Smooth muscle cell (in vitro differentiated cells): ENCODE data around the gene MATN1. TPM values are rescaled to one million over a fixed set of nuclear protein-coding genes. Genes with fewer than 3 reads are reported as not detected.

ENCODE experiments used
- DNase-seq: peaks from one replicate; lab custom pipeline; 2025; ENCODE audit not compliant: unreplicated experiment; lab: John Stamatoyannopoulos, UW
- H2AFZ ChIP-seq: fragments of 200-600 bp; sonication (generic); 2 replicates; pipeline ENCODE4 v1.6.0; 2016; ENCODE audit warnings: antibody characterized with exemption, low read depth, mild to moderate bottlenecking
- H3F3A ChIP-seq: fragments of 200-600 bp; sonication (generic); 2 replicates; pipeline ENCODE4 v1.6.0; 2017; ENCODE audit warnings: antibody characterized with exemption, low read depth
- H3K27ac ChIP-seq: fragments of 200-600 bp; sonication (generic); 2 replicates; pipeline ENCODE4 v1.5.1; 2016; ENCODE audit warnings: low read depth, mild to moderate bottlenecking
- H3K27me3 ChIP-seq: fragments of 200-600 bp; sonication (generic); 2 replicates; pipeline ENCODE4 v1.6.1; 2016; ENCODE audit warnings: low read depth, mild to moderate bottlenecking
- H3K36me3 ChIP-seq: fragments of 200-600 bp; sonication (generic); 2 replicates; pipeline ENCODE4 v1.5.1; 2016; ENCODE audit warnings: low read depth
- H3K4me1 ChIP-seq: fragments of 200-600 bp; sonication (generic); 2 replicates; pipeline ENCODE4 v1.5.1; 2016; ENCODE audit warnings: low read depth
- H3K4me2 ChIP-seq: fragments of 200-600 bp; sonication (generic); 2 replicates; pipeline ENCODE4 v1.6.0; 2016; ENCODE audit warnings: mild to moderate bottlenecking
- H3K4me3 ChIP-seq: fragments of 200-600 bp; sonication (generic); 2 replicates; pipeline ENCODE4 v1.5.1; 2016; ENCODE audit warnings: mild to moderate bottlenecking
- H3K79me2 ChIP-seq: fragments of 200-600 bp; sonication (generic); 2 replicates; pipeline ENCODE4 v1.6.0; 2016; ENCODE audit warnings: low read depth, mild to moderate bottlenecking
- H3K9ac ChIP-seq: fragments of 200-600 bp; sonication (generic); 2 replicates; pipeline ENCODE4 v1.6.0; 2016; ENCODE audit warnings: low read depth
- H3K9me3 ChIP-seq: fragments of 200-600 bp; sonication (generic); replicated peaks from 2 replicates; pipeline ENCODE4 v1.5.1; 2016; ENCODE audit warnings: low read depth
- H4K20me1 ChIP-seq: fragments of 200-600 bp; sonication (generic); 2 replicates; pipeline ENCODE4 v1.6.0; 2016; ENCODE audit warnings: low read depth
- CTCF ChIP-seq: fragments of 200-600 bp; sonication (generic); IDR thresholded peaks from 2 replicates; pipeline ENCODE4 v1.5.1; 2017; ENCODE audit warnings: borderline replicate concordance, mild to moderate bottlenecking, antibody characterized with exemption; ENCODE audit not compliant: insufficient read depth, poor library complexity, severe bottlenecking
- WGBS: methylation state at CpG from one replicate; pipeline ENCODE4 v1.1.7; 2016; ENCODE audit warnings: low lambda C conversion rate; 5-methylcytosine and 5-hydroxymethylcytosine counted together
- polyA plus RNA-seq: library from polyadenylated mRNA; unstranded; fragments of >200 nt; fragmentation: Nextera tagmentation; extraction: Ambion mirVana; gene quantifications from 2 replicates; pipeline ENCODE4 v1.2.1, GENCODE V29; 2016
- total RNA-seq: library from RNA; depleted of rRNA; stranded (reverse); fragments of >200 nt; gene quantifications from 2 replicates; pipeline ENCODE4 v1.2.3, GENCODE V29; 2014

MATN1 gene
- total and polyA plus RNA-seq, 2 experiments from 2014 or later, result 0.40 to 2.0 TPM

GRCh38 chr1:30755746-30756145 is 32.4 kb upstream of the MATN1 start:
- Histone ChIP-seq H4K20me1 (peaks cover 3% of the 10 kb centered on the region), H3K4me1 (no peaks in the 10 kb centered on the region), H3K36me3 (no peaks in the 10 kb centered on the region), H3K27ac (no peak overlapping the region), H2AFZ (no peak overlapping the region), H3K4me2 (no peak overlapping the region), H3F3A (peaks cover 12% of the 10 kb centered on the region), H3K79me2 (no peaks in the 10 kb centered on the region), H3K9me3 (no peaks in the 10 kb centered on the region), H3K4me3 (no peak overlapping the region), H3K9ac (no peak overlapping the region), H3K27me3 (no peaks in the 10 kb centered on the region)
- no peak for TF ChIP-seq CTCF
- no peak for DNase-seq
- 98% methylated on average over 4 of the region's 4 CpGs for WGBS

GRCh38 chr1:30755334-30755733 is 31.9 kb upstream of the MATN1 start:
- Histone ChIP-seq H4K20me1 (peaks cover 3% of the 10 kb centered on the region), H3K4me1 (no peaks in the 10 kb centered on the region), H3F3A (peaks cover 12% of the 10 kb centered on the region), H3K27ac (no peak overlapping the region), H3K36me3 (no peaks in the 10 kb centered on the region), H2AFZ (no peak overlapping the region), H3K27me3 (no peaks in the 10 kb centered on the region), H3K9ac (no peak overlapping the region), H3K79me2 (no peaks in the 10 kb centered on the region), H3K4me3 (no peak overlapping the region), H3K9me3 (no peaks in the 10 kb centered on the region), H3K4me2 (no peak overlapping the region)
- TF ChIP-seq CTCF, result no peak
- WGBS, result 93% methylated on average over 6 of the region's 6 CpGs
- no peak for DNase-seq

- no peaks in the 10 kb centered on the region for H3K36me3 ChIP-seq
- DNase-seq, result no peak
- no peaks in the 10 kb centered on the region for H3K79me2 ChIP-seq
- no peak overlapping the region for H3K9ac ChIP-seq
- 97% methylated on average over 9 of the region's 9 CpGs for WGBS
- H4K20me1 ChIP-seq, result peaks cover 3% of the 10 kb centered on the region
- H3F3A ChIP-seq, result peaks cover 12% of the 10 kb centered on the region
- no peak for TF ChIP-seq CTCF
- no peak overlapping the region for H3K4me3 ChIP-seq
- H2AFZ ChIP-seq, result no peak overlapping the region
- H3K27ac ChIP-seq, result no peak overlapping the region
- H3K4me2 ChIP-seq, result no peak overlapping the region
- H3K4me1 ChIP-seq, result no peaks in the 10 kb centered on the region
- no peaks in the 10 kb centered on the region for H3K9me3 ChIP-seq
- no peaks in the 10 kb centered on the region for H3K27me3 ChIP-seq
These were observed 31.3 kb upstream of the MATN1 start for GRCh38 chr1:30754684-30755171.

- peaks cover 5% of the 10 kb centered on the region for H3K4me1 ChIP-seq
- no peak overlapping the region for H3K4me2 ChIP-seq
- H3K27ac ChIP-seq, result no peak overlapping the region
- no peaks in the 10 kb centered on the region for H3K79me2 ChIP-seq
- no peak overlapping the region for H3K4me3 ChIP-seq
- no peak for TF ChIP-seq CTCF
- H3K9ac ChIP-seq, result no peak overlapping the region
- H2AFZ ChIP-seq, result no peak overlapping the region
- peaks cover 3% of the 10 kb centered on the region for H4K20me1 ChIP-seq
- no peaks in the 10 kb centered on the region for H3K36me3 ChIP-seq
- no peak for DNase-seq
- no peaks in the 10 kb centered on the region for H3K9me3 ChIP-seq
- WGBS, result 96% methylated on average over 13 of the region's 13 CpGs
- H3K27me3 ChIP-seq, result no peaks in the 10 kb centered on the region
- peaks cover 12% of the 10 kb centered on the region for H3F3A ChIP-seq
These were observed 30.3 kb upstream of the MATN1 start for GRCh38 chr1:30753660-30754123.
